ENCODE data around the gene RPRD1B. TPM values are rescaled to one million over a fixed set of nuclear protein-coding genes. Genes with fewer than 3 reads are reported as not detected.

Gene RPRD1B
- total RNA-seq, 2 experiments from 2014 or later = 54.8 to 55.7 TPM

DNA sequence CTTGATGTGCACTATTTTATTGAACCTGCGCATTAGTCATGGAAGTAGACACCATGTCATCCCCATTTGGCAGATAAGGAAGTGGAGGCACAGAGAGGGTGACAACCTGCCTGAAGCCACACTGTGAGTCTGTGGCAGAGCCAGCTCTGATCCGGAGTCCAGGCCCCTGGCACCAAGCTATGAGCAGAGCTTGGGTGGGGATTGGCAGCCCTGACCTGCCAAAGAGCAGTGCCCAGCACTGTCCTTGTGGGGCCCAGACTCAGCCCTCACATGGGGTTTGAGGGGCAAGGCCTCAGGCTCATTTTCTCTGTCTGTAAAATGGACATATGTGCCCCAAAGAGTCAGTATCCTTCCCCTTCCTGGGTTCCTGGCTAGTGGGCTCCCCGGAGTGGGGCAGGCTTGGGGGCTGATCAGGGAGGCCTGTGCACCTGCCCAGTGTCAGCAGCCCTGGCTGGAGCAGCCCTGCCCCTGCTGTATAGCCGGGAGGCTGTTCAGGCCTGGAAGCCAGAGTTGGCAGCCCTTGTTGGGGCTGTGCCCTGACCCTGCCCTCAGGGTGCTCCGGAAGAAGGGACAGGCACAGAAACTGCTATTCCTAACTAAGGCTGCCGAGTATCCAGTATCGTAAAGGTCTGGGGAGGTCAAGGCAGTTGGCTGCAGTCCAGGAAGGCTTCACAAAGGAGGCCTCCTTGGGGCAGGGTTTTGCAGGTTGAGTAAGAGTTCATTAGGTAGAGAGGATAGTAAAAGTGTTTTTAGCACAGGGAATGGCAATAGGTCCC is 92.8 kb downstream of the RPRD1B start:
- no peaks in the 10 kb centered on the region for H3K4me1 ChIP-seq (ENCODE audit: insufficient read depth, low read length)
- no peak overlapping the region for H3K27ac ChIP-seq (ENCODE audit: low read depth in 1 of 2, low read length in 2 of 2)
- H3K27me3 Mint-ChIP-seq = no peaks in the 10 kb centered on the region
- TF ChIP-seq, protein P1, sequence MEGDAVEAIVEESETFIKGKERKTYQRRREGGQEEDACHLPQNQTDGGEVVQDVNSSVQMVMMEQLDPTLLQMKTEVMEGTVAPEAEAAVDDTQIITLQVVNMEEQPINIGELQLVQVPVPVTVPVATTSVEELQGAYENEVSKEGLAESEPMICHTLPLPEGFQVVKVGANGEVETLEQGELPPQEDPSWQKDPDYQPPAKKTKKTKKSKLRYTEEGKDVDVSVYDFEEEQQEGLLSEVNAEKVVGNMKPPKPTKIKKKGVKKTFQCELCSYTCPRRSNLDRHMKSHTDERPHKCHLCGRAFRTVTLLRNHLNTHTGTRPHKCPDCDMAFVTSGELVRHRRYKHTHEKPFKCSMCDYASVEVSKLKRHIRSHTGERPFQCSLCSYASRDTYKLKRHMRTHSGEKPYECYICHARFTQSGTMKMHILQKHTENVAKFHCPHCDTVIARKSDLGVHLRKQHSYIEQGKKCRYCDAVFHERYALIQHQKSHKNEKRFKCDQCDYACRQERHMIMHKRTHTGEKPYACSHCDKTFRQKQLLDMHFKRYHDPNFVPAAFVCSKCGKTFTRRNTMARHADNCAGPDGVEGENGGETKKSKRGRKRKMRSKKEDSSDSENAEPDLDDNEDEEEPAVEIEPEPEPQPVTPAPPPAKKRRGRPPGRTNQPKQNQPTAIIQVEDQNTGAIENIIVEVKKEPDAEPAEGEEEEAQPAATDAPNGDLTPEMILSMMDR (IDR thresholded peaks at IDR 0.05) = no peak
- ChIA-PET CTCF (no interaction called here), POLR2A (no interaction called here)
- intact Hi-C loops (cut with DNase I, micrococcal nuclease) = no loop called here
- no peaks in the 10 kb centered on the region for H3K36me3 Mint-ChIP-seq (ENCODE audit: low read depth)
- no peak overlapping the region for H3K27ac Mint-ChIP-seq
- H3K27me3 ChIP-seq (ENCODE audit: control insufficient read depth in 1 of 2, insufficient read depth in 2 of 2, low read length in 2 of 2) = no peaks in the 10 kb centered on the region
- no peaks in the 10 kb centered on the region for H3K36me3 ChIP-seq (ENCODE audit: insufficient read depth, low read length)
- no peak for ATAC-seq (ENCODE audit: poor library complexity)
- peak in 1 of 14 experiments; percentile 16 for DNase-seq
- no peaks in the 10 kb centered on the region for H3K4me1 Mint-ChIP-seq (ENCODE audit: low read depth)
- no peaks in the 10 kb centered on the region for H3K9me3 Mint-ChIP-seq
- H3K9me3 ChIP-seq (ENCODE audit: control insufficient read depth in 1 of 2, insufficient read depth in 1 of 2, low read length in 2 of 2) = no peaks in the 10 kb centered on the region
- no peak overlapping the region for H3K4me3 Mint-ChIP-seq
- no peak overlapping the region for H3K4me3 ChIP-seq (ENCODE audit: low read length)

DNA sequence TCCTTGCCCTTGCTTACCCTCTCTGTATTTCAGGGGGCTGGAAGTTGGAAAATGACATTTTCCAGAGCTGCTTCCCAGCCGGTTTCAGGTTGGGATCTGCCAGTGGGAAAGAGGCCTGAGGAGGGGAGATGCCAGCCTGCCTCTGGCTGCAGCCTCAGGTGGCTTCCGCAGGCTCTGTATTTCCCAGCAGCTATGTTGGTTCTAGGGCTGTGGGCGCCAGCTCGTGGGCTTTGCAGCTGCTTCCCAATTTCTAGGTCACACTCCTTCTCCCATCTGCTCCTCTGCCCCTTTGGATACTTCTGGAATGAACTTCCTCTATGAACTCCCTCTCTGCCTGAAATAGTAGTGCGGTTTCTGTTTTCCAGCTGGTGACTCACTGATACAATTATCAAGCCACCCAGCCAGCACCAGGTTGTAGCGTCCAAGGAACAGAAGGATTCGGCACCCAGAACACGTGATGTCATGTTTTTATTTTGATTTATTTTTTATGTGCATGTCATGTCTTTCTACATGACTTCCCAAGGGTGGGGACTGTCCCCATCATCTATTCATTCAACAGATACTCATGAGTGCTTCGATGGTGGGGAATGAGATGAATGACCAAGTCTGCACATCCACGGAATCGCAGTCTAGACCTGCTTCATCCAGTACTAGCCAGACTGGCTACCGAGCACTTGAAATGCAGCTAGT is 93.5 kb downstream of the RPRD1B start:
- H3K27me3 Mint-ChIP-seq = no peaks in the 10 kb centered on the region
- CTCF ChIA-PET = no interaction called here

GRCh38 chr20:38127920-38128528 is 94.5 kb downstream of the RPRD1B start:
- H3K9me3 ChIP-seq (ENCODE audit: control insufficient read depth in 1 of 2, insufficient read depth in 1 of 2, low read length in 2 of 2) = no peaks in the 10 kb centered on the region
- peak in 1 of 14 experiments; percentile 24 for DNase-seq
- ATAC-seq (ENCODE audit: poor library complexity) = no peak
- CTCF ChIA-PET = no interaction called here
- H3K9me3 Mint-ChIP-seq = no peaks in the 10 kb centered on the region
- H3K4me1 Mint-ChIP-seq (ENCODE audit: low read depth) = no peaks in the 10 kb centered on the region
- no peak overlapping the region for H3K27ac ChIP-seq (ENCODE audit: low read depth in 1 of 2, low read length in 2 of 2)
- H3K4me1 ChIP-seq (ENCODE audit: insufficient read depth, low read length) = no peaks in the 10 kb centered on the region
- intact Hi-C loops (cut with DNase I, micrococcal nuclease) = no loop called here
- no peaks in the 10 kb centered on the region for H3K27me3 ChIP-seq (ENCODE audit: control insufficient read depth in 1 of 2, insufficient read depth in 2 of 2, low read length in 2 of 2)
- no peak overlapping the region for H3K4me3 ChIP-seq (ENCODE audit: low read length)
- TF ChIP-seq, protein P1 (IDR thresholded peaks at IDR 0.05) = no peak
- H3K36me3 ChIP-seq (ENCODE audit: insufficient read depth, low read length) = no peaks in the 10 kb centered on the region
- no peak overlapping the region for H3K4me3 Mint-ChIP-seq
- POLR2A ChIA-PET = no interaction called here
- no peaks in the 10 kb centered on the region for H3K27me3 Mint-ChIP-seq
- no peaks in the 10 kb centered on the region for H3K36me3 Mint-ChIP-seq (ENCODE audit: low read depth)
- no peak overlapping the region for H3K27ac Mint-ChIP-seq

More for the DNA sequence above, 93.5 kb downstream of the RPRD1B start:
- intact Hi-C loops (cut with DNase I, micrococcal nuclease) = no loop called here
- Histone ChIP-seq H3K36me3 (ENCODE audit: insufficient read depth, low read length) (no peaks in the 10 kb centered on the region), H3K27ac (ENCODE audit: low read depth in 1 of 2, low read length in 2 of 2) (no peak overlapping the region), H3K4me1 (ENCODE audit: insufficient read depth, low read length) (no peaks in the 10 kb centered on the region), H3K27me3 (ENCODE audit: control insufficient read depth in 1 of 2, insufficient read depth in 2 of 2, low read length in 2 of 2) (no peaks in the 10 kb centered on the region), H3K4me3 (ENCODE audit: low read length) (no peak overlapping the region), H3K9me3 (ENCODE audit: control insufficient read depth in 1 of 2, insufficient read depth in 1 of 2, low read length in 2 of 2) (no peaks in the 10 kb centered on the region)
- Mint-ChIP-seq H3K4me1 (ENCODE audit: low read depth) (no peaks in the 10 kb centered on the region), H3K9me3 (no peaks in the 10 kb centered on the region), H3K4me3 (no peak overlapping the region), H3K27ac (no peak overlapping the region), H3K36me3 (ENCODE audit: low read depth) (no peaks in the 10 kb centered on the region)
- TF ChIP-seq, protein P1 (IDR thresholded peaks at IDR 0.05) = no peak
- POLR2A ChIA-PET = no interaction called here
- no peak for ATAC-seq (ENCODE audit: poor library complexity)
- no peak for DNase-seq

Data from CD4-positive, alpha-beta T cell (primary cell).